ENCODE data around the gene ACVR1.

GRCh38 chr2:157691131-157691530 lies 185.0 kb downstream of the ACVR1 start:
- no peak for TF ChIP-seq CTCF (IDR thresholded peaks at IDR 0.05)
- TF ChIP-seq POLR2A (IDR thresholded peaks at IDR 0.05): no peak

Data from testis (tissue), 2 donors.